MM.1S (cell line): ENCODE measurements around the gene MAB21L4.

ENCODE experiments used
- DNase-seq: peaks from one replicate; pipeline ENCODE4 v3.0.0-alpha.2; 2015
- H2AFZ ChIP-seq: fragments of 300-600 bp; sonication (generic); 2 replicates; pipeline ENCODE4 v1.6.0; 2016; ENCODE audit warnings: antibody characterized with exemption, low read length
- H3F3A ChIP-seq: fragments of 300-600 bp; sonication (generic); 2 replicates; pipeline ENCODE4 v1.6.1; 2016; ENCODE audit warnings: mild to moderate bottlenecking, antibody characterized with exemption, low read length, moderate library complexity, mixed read lengths; ENCODE audit not compliant: insufficient read depth
- H3K27ac ChIP-seq: fragments of 300-600 bp; sonication (generic); 2 replicates; pipeline ENCODE4 v1.5.1; 2016; ENCODE audit warnings: mild to moderate bottlenecking, low read length
- H3K27me3 ChIP-seq: fragments of 300-600 bp; sonication (generic); replicated peaks from 2 replicates; pipeline ENCODE4 v1.6.0; 2016; ENCODE audit warnings: low read length; ENCODE audit not compliant: insufficient read depth
- H3K36me3 ChIP-seq: fragments of 300-600 bp; sonication (generic); replicated peaks from 2 replicates; pipeline ENCODE4 v1.6.1; 2016; ENCODE audit warnings: mild to moderate bottlenecking, low read length, mixed read lengths; ENCODE audit not compliant: insufficient read depth
- H3K4me1 ChIP-seq: fragments of 300-600 bp; sonication (generic); 2 replicates; pipeline ENCODE4 v1.6.1; 2016; ENCODE audit warnings: low read length, mixed read lengths
- H3K4me2 ChIP-seq: fragments of 300-600 bp; sonication (generic); 2 replicates; pipeline ENCODE4 v1.6.0; 2016; ENCODE audit warnings: low read depth, low read length
- H3K4me3 ChIP-seq: fragments of 300-600 bp; sonication (generic); 2 replicates; pipeline ENCODE4 v1.5.1; 2016; ENCODE audit warnings: low read length, mixed read lengths
- H3K79me2 ChIP-seq: fragments of 300-600 bp; sonication (generic); 2 replicates; pipeline ENCODE4 v1.6.1; 2016; ENCODE audit warnings: mixed run types, low read length, mixed read lengths
- H3K9ac ChIP-seq: fragments of 300-600 bp; sonication (generic); 2 replicates; pipeline ENCODE4 v1.6.1; 2016; ENCODE audit warnings: low read length, mixed read lengths
- H3K9me2 ChIP-seq: fragments of 300-600 bp; sonication (generic); replicated peaks from 2 replicates; pipeline ENCODE4 v1.6.1; 2016; ENCODE audit warnings: mild to moderate bottlenecking, low read length, mixed read lengths; ENCODE audit not compliant: insufficient read depth
- H3K9me3 ChIP-seq: fragments of 300-600 bp; sonication (generic); replicated peaks from 2 replicates; pipeline ENCODE4 v1.6.1; 2016; ENCODE audit warnings: mild to moderate bottlenecking, low read length, mixed read lengths; ENCODE audit not compliant: insufficient read depth
- H4K20me1 ChIP-seq: fragments of 300-600 bp; sonication (generic); 2 replicates; pipeline ENCODE4 v1.6.1; 2016; ENCODE audit warnings: mild to moderate bottlenecking, low read length, moderate library complexity, mixed read lengths; ENCODE audit not compliant: insufficient read depth
- CTCF ChIP-seq: fragments of 300-600 bp; sonication (generic); IDR thresholded peaks from 2 replicates; pipeline ENCODE4 v1.5.1; 2016; ENCODE audit warnings: antibody characterized with exemption, low read length, mixed read lengths
- EZH2 ChIP-seq: fragments of 300-600 bp; sonication (generic); optimal IDR thresholded peaks from 2 replicates; pipeline ENCODE3; 2017; ENCODE audit warnings: low read depth, mild to moderate bottlenecking, antibody characterized with exemption, low read length, mixed read lengths
- EZH2phosphoT487 ChIP-seq: fragments of 300-600 bp; sonication (generic); IDR thresholded peaks from 2 replicates; pipeline ENCODE4 v1.6.1; 2018; ENCODE audit warnings: antibody characterized with exemption, low read length

Gene MAB21L4

GRCh38 chr2:240925568-240926515 is 29.9 kb upstream of the MAB21L4 start:
- H3F3A ChIP-seq = no peaks in the 10 kb centered on the region
- no peaks in the 10 kb centered on the region for H3K9me3 ChIP-seq
- no peak overlapping the region for H3K4me2 ChIP-seq
- no peak overlapping the region for H3K9ac ChIP-seq
- no peaks in the 10 kb centered on the region for H3K4me1 ChIP-seq
- H3K79me2 ChIP-seq = no peaks in the 10 kb centered on the region
- no peaks in the 10 kb centered on the region for H4K20me1 ChIP-seq
- no peak overlapping the region for H2AFZ ChIP-seq
- no peak for DNase-seq
- TF ChIP-seq CTCF = no peak
- TF ChIP-seq EZH2phosphoT487 = no peak
- TF ChIP-seq EZH2 = no peak
- no peak overlapping the region for H3K4me3 ChIP-seq
- no peaks in the 10 kb centered on the region for H3K36me3 ChIP-seq
- no peaks in the 10 kb centered on the region for H3K9me2 ChIP-seq
- peaks cover 70% of the 10 kb centered on the region for H3K27me3 ChIP-seq
- H3K27ac ChIP-seq = no peak overlapping the region

GRCh38 chr2:240925191-240925567 is 29.2 kb upstream of the MAB21L4 start:
- DNase-seq = no peak
- Histone ChIP-seq H4K20me1 (no peaks in the 10 kb centered on the region), H3K27ac (no peak overlapping the region), H3K79me2 (no peaks in the 10 kb centered on the region), H3K4me1 (no peaks in the 10 kb centered on the region), H3K9me2 (no peaks in the 10 kb centered on the region), H3K9ac (no peak overlapping the region), H3K36me3 (no peaks in the 10 kb centered on the region), H3K9me3 (no peaks in the 10 kb centered on the region), H2AFZ (no peak overlapping the region), H3K27me3 (peaks cover 64% of the 10 kb centered on the region), H3K4me3 (no peak overlapping the region), H3K4me2 (no peak overlapping the region), H3F3A (no peaks in the 10 kb centered on the region)
- TF ChIP-seq EZH2phosphoT487 (no peak), CTCF (no peak), EZH2 (no peak)

- H3F3A ChIP-seq = no peaks in the 10 kb centered on the region
- TF ChIP-seq EZH2phosphoT487 (no peak), CTCF (no peak), EZH2 (no peak)
- no peaks in the 10 kb centered on the region for H3K9me3 ChIP-seq
- no peak overlapping the region for H3K27ac ChIP-seq
- H3K9me2 ChIP-seq = no peaks in the 10 kb centered on the region
- no peak overlapping the region for H3K4me2 ChIP-seq
- H2AFZ ChIP-seq = no peak overlapping the region
- no peak overlapping the region for H3K9ac ChIP-seq
- H3K36me3 ChIP-seq = no peaks in the 10 kb centered on the region
- H3K79me2 ChIP-seq = no peaks in the 10 kb centered on the region
- H4K20me1 ChIP-seq = no peaks in the 10 kb centered on the region
- H3K27me3 ChIP-seq = peaks cover 47% of the 10 kb centered on the region
- H3K4me3 ChIP-seq = no peak overlapping the region
- no peak for DNase-seq
- H3K4me1 ChIP-seq = no peaks in the 10 kb centered on the region
Observed at GRCh38 chr2:240922982-240923537, 27.1 kb upstream of the MAB21L4 start.
